ENCODE measurements around the gene OLIG2. TPM values are rescaled to one million over a fixed set of nuclear protein-coding genes. Genes with fewer than 3 reads are reported as not detected.

OLIG2 gene
- total and polyA plus RNA-seq, 2 of the 13 experiments (the other 11 are each of a cell fraction or from before 2014, with no cell fraction given), result not detected

DNA sequence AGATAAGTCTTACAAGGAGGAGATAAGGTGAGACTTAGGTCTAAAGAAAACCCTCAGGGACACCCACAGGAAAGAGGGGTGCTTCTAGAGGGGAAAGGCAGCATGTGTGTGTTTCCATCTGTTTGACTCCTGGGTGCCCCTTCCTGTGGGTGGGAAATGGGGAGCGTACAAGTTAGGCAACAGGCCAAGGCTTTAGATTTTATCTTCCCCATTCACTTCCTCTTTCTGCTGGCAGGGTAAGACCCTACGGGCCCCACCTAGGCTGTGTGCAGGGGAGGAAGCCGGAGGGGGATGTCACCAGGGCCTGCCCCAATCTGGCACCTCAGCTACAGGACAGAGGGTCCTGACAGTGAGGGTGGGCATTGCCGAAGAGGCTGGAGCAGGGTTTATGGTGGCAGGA, 41.7 kb downstream of the OLIG2 start:
- Histone ChIP-seq H3K4me1 (ENCODE audit: insufficient read depth, low read length) (no peaks in the 10 kb centered on the region), H3K27me3 (ENCODE audit: control insufficient read depth in 1 of 2, insufficient read depth in 2 of 2, low read length in 2 of 2) (peaks cover 5 to 55% of the 10 kb centered on the region in 2 experiments), H2AFZ (ENCODE audit: low read length) (no peak overlapping the region), H3K4me2 (ENCODE audit: low read depth, low read length) (no peak overlapping the region), H3K4me3 (replicated peaks in 1 of 3; ENCODE audit: insufficient read depth in 1 of 3, low read depth in 2 of 3, low read length in 3 of 3) (no peak overlapping the region), H3K36me3 (replicated peaks in 1 of 2; ENCODE audit: control insufficient read depth in 1 of 2, insufficient read depth in 2 of 2, low read length in 2 of 2) (no peaks in the 10 kb centered on the region), H3K27ac (ENCODE audit: extremely low read length, insufficient read depth, low read length) (no peak overlapping the region), H3K9me3 (ENCODE audit: low read length) (peaks cover 5% of the 10 kb centered on the region; the same call in 1 of the 2 replicates), H3K9ac (ENCODE audit: insufficient read depth, low read depth, low read length) (no peak overlapping the region), H3K79me2 (ENCODE audit: insufficient read depth, low read length) (no peaks in the 10 kb centered on the region), H4K20me1 (ENCODE audit: insufficient read depth, low read length) (no peaks in the 10 kb centered on the region)
- intact Hi-C loops (cut with micrococcal nuclease; ENCODE audit: unreplicated experiment) (no loop called here), in situ Hi-C loops (cut with HindIII; ENCODE audit: extremely low pct_ligation_motif_present, low pct_unique_long_range_greater_than_20kb) (no loop called here)
- CTCF ChIA-PET (ENCODE audit: low intra/inter-chr PET ratio, low total read pairs), result no interaction called here
- FAIRE-seq (no peak), DNase-seq (ENCODE audit: low spot score) (no peak), ATAC-seq (no peak)
- POLR2A ChIA-PET, result no interaction called here
- BruUV-seq (replicated peaks), result no TSS peak
- WGBS (ENCODE audit: low lambda C conversion rate), result 13% methylated on average over 4 of the region's 4 CpGs
- no peak for TF ChIP-seq ZNF746 (CRISPR knock-in tag; IDR thresholded peaks at IDR 0.05)
- TF ChIP-seq, protein P1, sequence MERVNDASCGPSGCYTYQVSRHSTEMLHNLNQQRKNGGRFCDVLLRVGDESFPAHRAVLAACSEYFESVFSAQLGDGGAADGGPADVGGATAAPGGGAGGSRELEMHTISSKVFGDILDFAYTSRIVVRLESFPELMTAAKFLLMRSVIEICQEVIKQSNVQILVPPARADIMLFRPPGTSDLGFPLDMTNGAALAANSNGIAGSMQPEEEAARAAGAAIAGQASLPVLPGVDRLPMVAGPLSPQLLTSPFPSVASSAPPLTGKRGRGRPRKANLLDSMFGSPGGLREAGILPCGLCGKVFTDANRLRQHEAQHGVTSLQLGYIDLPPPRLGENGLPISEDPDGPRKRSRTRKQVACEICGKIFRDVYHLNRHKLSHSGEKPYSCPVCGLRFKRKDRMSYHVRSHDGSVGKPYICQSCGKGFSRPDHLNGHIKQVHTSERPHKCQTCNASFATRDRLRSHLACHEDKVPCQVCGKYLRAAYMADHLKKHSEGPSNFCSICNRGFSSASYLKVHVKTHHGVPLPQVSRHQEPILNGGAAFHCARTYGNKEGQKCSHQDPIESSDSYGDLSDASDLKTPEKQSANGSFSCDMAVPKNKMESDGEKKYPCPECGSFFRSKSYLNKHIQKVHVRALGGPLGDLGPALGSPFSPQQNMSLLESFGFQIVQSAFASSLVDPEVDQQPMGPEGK (CRISPR knock-in tag; IDR thresholded peaks at IDR 0.05), result no peak
- TF ChIP-seq, protein P2, sequence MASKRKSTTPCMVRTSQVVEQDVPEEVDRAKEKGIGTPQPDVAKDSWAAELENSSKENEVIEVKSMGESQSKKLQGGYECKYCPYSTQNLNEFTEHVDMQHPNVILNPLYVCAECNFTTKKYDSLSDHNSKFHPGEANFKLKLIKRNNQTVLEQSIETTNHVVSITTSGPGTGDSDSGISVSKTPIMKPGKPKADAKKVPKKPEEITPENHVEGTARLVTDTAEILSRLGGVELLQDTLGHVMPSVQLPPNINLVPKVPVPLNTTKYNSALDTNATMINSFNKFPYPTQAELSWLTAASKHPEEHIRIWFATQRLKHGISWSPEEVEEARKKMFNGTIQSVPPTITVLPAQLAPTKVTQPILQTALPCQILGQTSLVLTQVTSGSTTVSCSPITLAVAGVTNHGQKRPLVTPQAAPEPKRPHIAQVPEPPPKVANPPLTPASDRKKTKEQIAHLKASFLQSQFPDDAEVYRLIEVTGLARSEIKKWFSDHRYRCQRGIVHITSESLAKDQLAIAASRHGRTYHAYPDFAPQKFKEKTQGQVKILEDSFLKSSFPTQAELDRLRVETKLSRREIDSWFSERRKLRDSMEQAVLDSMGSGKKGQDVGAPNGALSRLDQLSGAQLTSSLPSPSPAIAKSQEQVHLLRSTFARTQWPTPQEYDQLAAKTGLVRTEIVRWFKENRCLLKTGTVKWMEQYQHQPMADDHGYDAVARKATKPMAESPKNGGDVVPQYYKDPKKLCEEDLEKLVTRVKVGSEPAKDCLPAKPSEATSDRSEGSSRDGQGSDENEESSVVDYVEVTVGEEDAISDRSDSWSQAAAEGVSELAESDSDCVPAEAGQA (IDR thresholded peaks at IDR 0.05; ENCODE audit: low read depth), result no peak
- TF ChIP-seq, protein P2 (CRISPR knock-in tag; IDR thresholded peaks at IDR 0.05; ENCODE audit: borderline replicate concordance), result no peak
- no peak for TF ChIP-seq ZFAT (CRISPR knock-in tag; conservative IDR thresholded peaks at IDR 0.05)
- TF ChIP-seq ZNF749 (CRISPR knock-in tag; IDR thresholded peaks at IDR 0.05; ENCODE audit: borderline replicate concordance), result no peak
- TF ChIP-seq ZNF616 (CRISPR knock-in tag; IDR thresholded peaks at IDR 0.05; ENCODE audit: low read depth), result no peak
- TF ChIP-seq, protein P3, sequence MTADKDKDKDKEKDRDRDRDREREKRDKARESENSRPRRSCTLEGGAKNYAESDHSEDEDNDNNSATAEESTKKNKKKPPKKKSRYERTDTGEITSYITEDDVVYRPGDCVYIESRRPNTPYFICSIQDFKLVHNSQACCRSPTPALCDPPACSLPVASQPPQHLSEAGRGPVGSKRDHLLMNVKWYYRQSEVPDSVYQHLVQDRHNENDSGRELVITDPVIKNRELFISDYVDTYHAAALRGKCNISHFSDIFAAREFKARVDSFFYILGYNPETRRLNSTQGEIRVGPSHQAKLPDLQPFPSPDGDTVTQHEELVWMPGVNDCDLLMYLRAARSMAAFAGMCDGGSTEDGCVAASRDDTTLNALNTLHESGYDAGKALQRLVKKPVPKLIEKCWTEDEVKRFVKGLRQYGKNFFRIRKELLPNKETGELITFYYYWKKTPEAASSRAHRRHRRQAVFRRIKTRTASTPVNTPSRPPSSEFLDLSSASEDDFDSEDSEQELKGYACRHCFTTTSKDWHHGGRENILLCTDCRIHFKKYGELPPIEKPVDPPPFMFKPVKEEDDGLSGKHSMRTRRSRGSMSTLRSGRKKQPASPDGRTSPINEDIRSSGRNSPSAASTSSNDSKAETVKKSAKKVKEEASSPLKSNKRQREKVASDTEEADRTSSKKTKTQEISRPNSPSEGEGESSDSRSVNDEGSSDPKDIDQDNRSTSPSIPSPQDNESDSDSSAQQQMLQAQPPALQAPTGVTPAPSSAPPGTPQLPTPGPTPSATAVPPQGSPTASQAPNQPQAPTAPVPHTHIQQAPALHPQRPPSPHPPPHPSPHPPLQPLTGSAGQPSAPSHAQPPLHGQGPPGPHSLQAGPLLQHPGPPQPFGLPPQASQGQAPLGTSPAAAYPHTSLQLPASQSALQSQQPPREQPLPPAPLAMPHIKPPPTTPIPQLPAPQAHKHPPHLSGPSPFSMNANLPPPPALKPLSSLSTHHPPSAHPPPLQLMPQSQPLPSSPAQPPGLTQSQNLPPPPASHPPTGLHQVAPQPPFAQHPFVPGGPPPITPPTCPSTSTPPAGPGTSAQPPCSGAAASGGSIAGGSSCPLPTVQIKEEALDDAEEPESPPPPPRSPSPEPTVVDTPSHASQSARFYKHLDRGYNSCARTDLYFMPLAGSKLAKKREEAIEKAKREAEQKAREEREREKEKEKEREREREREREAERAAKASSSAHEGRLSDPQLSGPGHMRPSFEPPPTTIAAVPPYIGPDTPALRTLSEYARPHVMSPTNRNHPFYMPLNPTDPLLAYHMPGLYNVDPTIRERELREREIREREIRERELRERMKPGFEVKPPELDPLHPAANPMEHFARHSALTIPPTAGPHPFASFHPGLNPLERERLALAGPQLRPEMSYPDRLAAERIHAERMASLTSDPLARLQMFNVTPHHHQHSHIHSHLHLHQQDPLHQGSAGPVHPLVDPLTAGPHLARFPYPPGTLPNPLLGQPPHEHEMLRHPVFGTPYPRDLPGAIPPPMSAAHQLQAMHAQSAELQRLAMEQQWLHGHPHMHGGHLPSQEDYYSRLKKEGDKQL (CRISPR knock-in tag; IDR thresholded peaks at IDR 0.05; ENCODE audit: low read depth), result no peak
- TF ChIP-seq NPAS2 (CRISPR knock-in tag; IDR thresholded peaks at IDR 0.05; ENCODE audit: borderline replicate concordance), result no peak
- TF ChIP-seq, protein P4, sequence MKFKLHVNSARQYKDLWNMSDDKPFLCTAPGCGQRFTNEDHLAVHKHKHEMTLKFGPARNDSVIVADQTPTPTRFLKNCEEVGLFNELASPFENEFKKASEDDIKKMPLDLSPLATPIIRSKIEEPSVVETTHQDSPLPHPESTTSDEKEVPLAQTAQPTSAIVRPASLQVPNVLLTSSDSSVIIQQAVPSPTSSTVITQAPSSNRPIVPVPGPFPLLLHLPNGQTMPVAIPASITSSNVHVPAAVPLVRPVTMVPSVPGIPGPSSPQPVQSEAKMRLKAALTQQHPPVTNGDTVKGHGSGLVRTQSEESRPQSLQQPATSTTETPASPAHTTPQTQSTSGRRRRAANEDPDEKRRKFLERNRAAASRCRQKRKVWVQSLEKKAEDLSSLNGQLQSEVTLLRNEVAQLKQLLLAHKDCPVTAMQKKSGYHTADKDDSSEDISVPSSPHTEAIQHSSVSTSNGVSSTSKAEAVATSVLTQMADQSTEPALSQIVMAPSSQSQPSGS (CRISPR knock-in tag; IDR thresholded peaks at IDR 0.05), result no peak

All from HepG2 (cell line).